Smooth muscle cell (in vitro differentiated cells): ENCODE measurements around the gene PDZD8. TPM values are rescaled to one million over a fixed set of nuclear protein-coding genes. Genes with fewer than 3 reads are reported as not detected.
A peak's percentile ranks its signal among the peaks of the same experiment; 100 is the strongest.

ENCODE experiments used
- DNase-seq: peaks from one replicate; lab custom pipeline; 2025; ENCODE audit not compliant: unreplicated experiment; lab: John Stamatoyannopoulos, UW
- H2AFZ ChIP-seq: fragments of 200-600 bp; sonication (generic); 2 replicates; pipeline ENCODE4 v1.6.0; 2016; ENCODE audit warnings: antibody characterized with exemption, low read depth, mild to moderate bottlenecking
- H3F3A ChIP-seq: fragments of 200-600 bp; sonication (generic); 2 replicates; pipeline ENCODE4 v1.6.0; 2017; ENCODE audit warnings: antibody characterized with exemption, low read depth
- H3K27ac ChIP-seq: fragments of 200-600 bp; sonication (generic); 2 replicates; pipeline ENCODE4 v1.5.1; 2016; ENCODE audit warnings: low read depth, mild to moderate bottlenecking
- H3K27me3 ChIP-seq: fragments of 200-600 bp; sonication (generic); 2 replicates; pipeline ENCODE4 v1.6.1; 2016; ENCODE audit warnings: low read depth, mild to moderate bottlenecking
- H3K36me3 ChIP-seq: fragments of 200-600 bp; sonication (generic); 2 replicates; pipeline ENCODE4 v1.5.1; 2016; ENCODE audit warnings: low read depth
- H3K4me1 ChIP-seq: fragments of 200-600 bp; sonication (generic); 2 replicates; pipeline ENCODE4 v1.5.1; 2016; ENCODE audit warnings: low read depth
- H3K4me2 ChIP-seq: fragments of 200-600 bp; sonication (generic); 2 replicates; pipeline ENCODE4 v1.6.0; 2016; ENCODE audit warnings: mild to moderate bottlenecking
- H3K4me3 ChIP-seq: fragments of 200-600 bp; sonication (generic); 2 replicates; pipeline ENCODE4 v1.5.1; 2016; ENCODE audit warnings: mild to moderate bottlenecking
- H3K79me2 ChIP-seq: fragments of 200-600 bp; sonication (generic); 2 replicates; pipeline ENCODE4 v1.6.0; 2016; ENCODE audit warnings: low read depth, mild to moderate bottlenecking
- H3K9ac ChIP-seq: fragments of 200-600 bp; sonication (generic); 2 replicates; pipeline ENCODE4 v1.6.0; 2016; ENCODE audit warnings: low read depth
- H3K9me3 ChIP-seq: fragments of 200-600 bp; sonication (generic); replicated peaks from 2 replicates; pipeline ENCODE4 v1.5.1; 2016; ENCODE audit warnings: low read depth
- H4K20me1 ChIP-seq: fragments of 200-600 bp; sonication (generic); 2 replicates; pipeline ENCODE4 v1.6.0; 2016; ENCODE audit warnings: low read depth
- CTCF ChIP-seq: fragments of 200-600 bp; sonication (generic); IDR thresholded peaks from 2 replicates; pipeline ENCODE4 v1.5.1; 2017; ENCODE audit warnings: borderline replicate concordance, mild to moderate bottlenecking, antibody characterized with exemption; ENCODE audit not compliant: insufficient read depth, poor library complexity, severe bottlenecking
- WGBS: methylation state at CpG from one replicate; pipeline ENCODE4 v1.1.7; 2016; ENCODE audit warnings: low lambda C conversion rate; 5-methylcytosine and 5-hydroxymethylcytosine counted together
- polyA plus RNA-seq: library from polyadenylated mRNA; unstranded; fragments of >200 nt; fragmentation: Nextera tagmentation; extraction: Ambion mirVana; gene quantifications from 2 replicates; pipeline ENCODE4 v1.2.1, GENCODE V29; 2016
- total RNA-seq: library from RNA; depleted of rRNA; stranded (reverse); fragments of >200 nt; gene quantifications from 2 replicates; pipeline ENCODE4 v1.2.3, GENCODE V29; 2014

Gene PDZD8
- total and polyA plus RNA-seq, 2 experiments from 2014 or later: 6.3 to 22.1 TPM

GRCh38 chr10:117324367-117324766 lies 50.9 kb downstream of the PDZD8 start:
- no peak overlapping the region for H3K4me3 ChIP-seq
- peaks cover 8% of the 10 kb centered on the region for H3K4me1 ChIP-seq
- H3K36me3 ChIP-seq: no peaks in the 10 kb centered on the region
- no peak overlapping the region for H3K9ac ChIP-seq
- no peaks in the 10 kb centered on the region for H3K9me3 ChIP-seq
- no peak overlapping the region for H2AFZ ChIP-seq
- H3K4me2 ChIP-seq: no peak overlapping the region
- H4K20me1 ChIP-seq: peaks cover 99% of the 10 kb centered on the region
- no peaks in the 10 kb centered on the region for H3F3A ChIP-seq
- no peak for TF ChIP-seq CTCF
- H3K27ac ChIP-seq: no peak overlapping the region
- no peak for DNase-seq
- peaks cover 26% of the 10 kb centered on the region for H3K79me2 ChIP-seq
- WGBS: 94% methylated on average over 2 of the region's 2 CpGs
- H3K27me3 ChIP-seq: no peaks in the 10 kb centered on the region

DNA sequence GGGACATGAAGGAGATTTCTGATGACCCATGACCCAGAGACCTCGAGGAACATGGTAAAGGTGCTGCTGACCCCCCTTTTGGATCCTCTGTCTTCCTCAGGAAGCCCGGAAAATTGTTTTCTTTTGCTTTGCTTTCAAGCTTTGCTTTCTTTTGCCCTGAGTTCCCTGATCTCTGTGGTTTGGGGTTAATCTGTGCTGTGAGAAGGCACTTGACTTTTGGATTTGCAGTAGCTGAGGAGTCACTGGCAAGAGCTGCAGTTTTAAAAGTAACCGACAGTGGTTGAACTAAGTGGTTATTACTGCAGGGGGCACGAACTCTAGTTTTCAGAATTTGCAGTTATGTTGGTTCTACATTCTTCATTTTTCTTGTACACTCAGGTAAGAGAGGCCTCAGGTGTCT lies 53.0 kb downstream of the PDZD8 start:
- Histone ChIP-seq H4K20me1 (peaks cover 99% of the 10 kb centered on the region), H3K27me3 (no peaks in the 10 kb centered on the region), H2AFZ (no peak overlapping the region), H3K79me2 (peaks cover 11% of the 10 kb centered on the region), H3F3A (no peaks in the 10 kb centered on the region), H3K9me3 (no peaks in the 10 kb centered on the region), H3K4me3 (no peak overlapping the region), H3K36me3 (no peaks in the 10 kb centered on the region), H3K27ac (no peak overlapping the region), H3K9ac (no peak overlapping the region), H3K4me1 (peaks cover 3% of the 10 kb centered on the region), H3K4me2 (no peak overlapping the region)
- no peak for TF ChIP-seq CTCF
- no peak for DNase-seq
- 80% methylated on average over 4 of the region's 4 CpGs for WGBS

GRCh38 chr10:117320050-117320665 lies 55.1 kb downstream of the PDZD8 start:
- WGBS: 44% methylated on average over 1 of the region's 1 CpG
- H3K79me2 ChIP-seq: peaks cover 11% of the 10 kb centered on the region
- H3K27me3 ChIP-seq: no peaks in the 10 kb centered on the region
- H3F3A ChIP-seq: no peaks in the 10 kb centered on the region
- H3K36me3 ChIP-seq: no peaks in the 10 kb centered on the region
- H3K27ac ChIP-seq: no peak overlapping the region
- H3K9me3 ChIP-seq: no peaks in the 10 kb centered on the region
- H3K9ac ChIP-seq: no peak overlapping the region
- H3K4me3 ChIP-seq: no peak overlapping the region
- H2AFZ ChIP-seq: no peak overlapping the region
- no peaks in the 10 kb centered on the region for H3K4me1 ChIP-seq
- peak; percentile 45 for TF ChIP-seq CTCF
- no peak overlapping the region for H3K4me2 ChIP-seq
- H4K20me1 ChIP-seq: peaks cover 90% of the 10 kb centered on the region
- DNase-seq: no peak

DNA sequence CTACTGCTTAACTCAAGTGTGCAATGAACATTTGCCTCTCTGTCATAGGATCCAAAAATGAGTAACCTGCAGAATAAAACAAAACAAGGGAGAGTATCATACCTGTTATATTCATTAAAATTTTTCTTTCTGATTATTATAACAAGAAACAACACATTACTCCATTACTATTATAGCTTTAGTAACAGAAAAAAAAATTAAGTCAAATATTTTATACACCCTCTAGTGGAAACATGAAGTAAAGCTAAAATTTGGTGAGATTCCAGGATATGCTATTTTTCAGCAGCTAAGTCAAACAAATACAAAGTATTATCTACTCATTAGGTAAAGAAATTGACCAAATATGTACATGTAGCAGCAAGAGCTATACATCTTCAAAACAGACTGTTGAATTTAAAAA lies 56.3 kb downstream of the PDZD8 start:
- Histone ChIP-seq H3K4me2 (no peak overlapping the region), H3K4me1 (no peaks in the 10 kb centered on the region), H2AFZ (no peak overlapping the region), H3K9me3 (no peaks in the 10 kb centered on the region), H3K4me3 (no peak overlapping the region), H3K27me3 (no peaks in the 10 kb centered on the region), H3K36me3 (no peaks in the 10 kb centered on the region), H3F3A (no peaks in the 10 kb centered on the region), H3K79me2 (peaks cover 11% of the 10 kb centered on the region), H3K9ac (no peak overlapping the region), H3K27ac (no peak overlapping the region), H4K20me1 (peaks cover 80% of the 10 kb centered on the region)
- peak; percentile 41 for TF ChIP-seq CTCF
- no peak for DNase-seq
